ENCODE measurements around the gene SERINC1. TPM values are rescaled to one million over a fixed set of nuclear protein-coding genes. Genes with fewer than 3 reads are reported as not detected.

The SERINC1 gene
- total RNA-seq, 1 experiment from 2014 or later = 117 TPM

DNA sequence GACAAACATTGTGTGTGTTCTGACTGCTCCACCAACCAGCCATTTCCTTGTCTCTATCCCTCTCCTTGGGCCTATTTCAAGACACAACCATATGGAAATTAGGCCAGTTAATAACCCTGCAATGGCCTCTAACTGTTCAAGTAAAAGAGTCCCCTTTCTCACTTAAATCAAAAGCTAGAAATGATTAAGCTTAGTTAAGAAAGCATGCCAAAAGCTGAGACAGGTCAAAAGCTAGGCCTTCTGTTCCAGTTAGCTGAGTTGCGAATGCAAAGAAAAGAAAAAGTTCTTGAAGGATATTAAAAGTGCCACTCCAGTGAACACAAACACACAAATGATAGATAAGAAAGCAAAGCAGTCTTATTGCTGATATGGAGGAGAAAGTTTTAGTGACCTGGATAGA lies 22.5 kb downstream of the SERINC1 start:
- Mint-ChIP-seq H3K4me1 (ENCODE audit: low read depth, unreplicated experiment) (no peaks in the 10 kb centered on the region), H3K27ac (ENCODE audit: unreplicated experiment) (no peak overlapping the region), H3K4me3 (ENCODE audit: low read depth, unreplicated experiment) (no peak overlapping the region), H3K36me3 (ENCODE audit: insufficient read depth, unreplicated experiment) (peaks cover 55% of the 10 kb centered on the region), H3K9me3 (ENCODE audit: low read depth, unreplicated experiment) (no peaks in the 10 kb centered on the region), H3K27me3 (ENCODE audit: unreplicated experiment) (no peaks in the 10 kb centered on the region)
- TF ChIP-seq, protein P1, sequence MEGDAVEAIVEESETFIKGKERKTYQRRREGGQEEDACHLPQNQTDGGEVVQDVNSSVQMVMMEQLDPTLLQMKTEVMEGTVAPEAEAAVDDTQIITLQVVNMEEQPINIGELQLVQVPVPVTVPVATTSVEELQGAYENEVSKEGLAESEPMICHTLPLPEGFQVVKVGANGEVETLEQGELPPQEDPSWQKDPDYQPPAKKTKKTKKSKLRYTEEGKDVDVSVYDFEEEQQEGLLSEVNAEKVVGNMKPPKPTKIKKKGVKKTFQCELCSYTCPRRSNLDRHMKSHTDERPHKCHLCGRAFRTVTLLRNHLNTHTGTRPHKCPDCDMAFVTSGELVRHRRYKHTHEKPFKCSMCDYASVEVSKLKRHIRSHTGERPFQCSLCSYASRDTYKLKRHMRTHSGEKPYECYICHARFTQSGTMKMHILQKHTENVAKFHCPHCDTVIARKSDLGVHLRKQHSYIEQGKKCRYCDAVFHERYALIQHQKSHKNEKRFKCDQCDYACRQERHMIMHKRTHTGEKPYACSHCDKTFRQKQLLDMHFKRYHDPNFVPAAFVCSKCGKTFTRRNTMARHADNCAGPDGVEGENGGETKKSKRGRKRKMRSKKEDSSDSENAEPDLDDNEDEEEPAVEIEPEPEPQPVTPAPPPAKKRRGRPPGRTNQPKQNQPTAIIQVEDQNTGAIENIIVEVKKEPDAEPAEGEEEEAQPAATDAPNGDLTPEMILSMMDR (IDR thresholded peaks at IDR 0.05; ENCODE audit: unreplicated experiment) = no peak
- BruUV-seq (replicated peaks) = no TSS peak
- intact Hi-C loops (cut with micrococcal nuclease; ENCODE audit: unreplicated experiment) = no loop called here
- CTCF ChIA-PET = no interaction called here
- DNase-seq = no peak

DNA sequence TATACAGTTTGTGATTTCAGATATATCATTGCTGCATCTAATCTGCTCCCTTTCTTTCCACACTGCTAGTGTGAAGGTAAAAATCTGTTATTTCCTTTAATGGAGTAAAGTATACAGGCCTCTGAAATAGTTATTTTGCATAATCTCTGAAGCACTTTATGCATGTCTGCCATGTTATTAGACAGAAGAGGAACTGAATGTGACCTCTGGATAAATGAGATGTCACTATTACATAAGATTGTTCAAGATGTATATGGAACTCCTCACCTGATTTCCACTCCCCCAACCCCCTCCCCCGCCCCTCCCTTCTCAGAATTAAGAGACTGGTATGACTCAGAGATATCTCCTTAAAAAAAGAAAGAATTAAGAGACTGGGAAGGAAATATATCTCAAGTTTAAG lies 26.3 kb downstream of the SERINC1 start:
- CTCF ChIA-PET = interaction anchor here (0.7 kb wide), 1 partner anchor 19 kb away, joined by 3 read pairs; no protein-coding TSS in a partner anchor
- peaks cover 43% of the 10 kb centered on the region for H3K36me3 Mint-ChIP-seq (ENCODE audit: insufficient read depth, unreplicated experiment)
- BruUV-seq (replicated peaks) = no TSS peak

DNA sequence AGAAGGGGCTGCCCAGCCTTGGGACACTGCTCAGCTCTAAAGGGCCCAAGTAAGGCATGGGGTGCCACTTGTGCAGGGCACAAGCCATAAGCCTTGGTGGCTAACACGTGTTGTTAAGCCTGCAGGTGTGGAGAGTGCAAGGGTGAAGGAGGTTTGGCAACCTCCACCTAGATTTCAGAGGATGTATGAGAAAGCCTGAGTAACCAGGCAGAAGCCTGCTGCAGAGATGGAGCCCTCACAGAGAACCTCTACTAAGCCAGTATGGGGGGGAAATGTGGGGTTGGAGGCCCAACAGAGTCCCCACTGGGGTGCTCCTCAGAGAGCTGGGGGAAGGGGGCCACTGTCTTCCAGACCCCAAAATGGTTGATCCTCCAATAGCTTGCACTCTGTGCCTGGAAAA lies 32.6 kb downstream of the SERINC1 start:
- CTCF ChIA-PET = no interaction called here
- TF ChIP-seq, protein P1 (IDR thresholded peaks at IDR 0.05; ENCODE audit: unreplicated experiment) = no peak
- Mint-ChIP-seq H3K4me3 (ENCODE audit: low read depth, unreplicated experiment) (no peak overlapping the region), H3K27ac (ENCODE audit: unreplicated experiment) (no peak overlapping the region), H3K36me3 (ENCODE audit: insufficient read depth, unreplicated experiment) (peaks cover 32% of the 10 kb centered on the region), H3K9me3 (ENCODE audit: low read depth, unreplicated experiment) (peaks cover 9% of the 10 kb centered on the region), H3K4me1 (ENCODE audit: low read depth, unreplicated experiment) (no peaks in the 10 kb centered on the region), H3K27me3 (ENCODE audit: unreplicated experiment) (no peaks in the 10 kb centered on the region)
- intact Hi-C loops (cut with micrococcal nuclease; ENCODE audit: unreplicated experiment) = no loop called here
- no TSS peak for BruUV-seq (replicated peaks)
- DNase-seq = no peak

More for the DNA sequence above, 26.3 kb downstream of the SERINC1 start:
- no peaks in the 10 kb centered on the region for H3K4me1 Mint-ChIP-seq (ENCODE audit: low read depth, unreplicated experiment)
- DNase-seq = no peak
- H3K27me3 Mint-ChIP-seq (ENCODE audit: unreplicated experiment) = no peaks in the 10 kb centered on the region
- TF ChIP-seq, protein P1 (IDR thresholded peaks at IDR 0.05; ENCODE audit: unreplicated experiment) = no peak
- no peak overlapping the region for H3K4me3 Mint-ChIP-seq (ENCODE audit: low read depth, unreplicated experiment)
- intact Hi-C loops (cut with micrococcal nuclease; ENCODE audit: unreplicated experiment) = no loop called here
- H3K9me3 Mint-ChIP-seq (ENCODE audit: low read depth, unreplicated experiment) = no peaks in the 10 kb centered on the region
- no peak overlapping the region for H3K27ac Mint-ChIP-seq (ENCODE audit: unreplicated experiment)

DNA sequence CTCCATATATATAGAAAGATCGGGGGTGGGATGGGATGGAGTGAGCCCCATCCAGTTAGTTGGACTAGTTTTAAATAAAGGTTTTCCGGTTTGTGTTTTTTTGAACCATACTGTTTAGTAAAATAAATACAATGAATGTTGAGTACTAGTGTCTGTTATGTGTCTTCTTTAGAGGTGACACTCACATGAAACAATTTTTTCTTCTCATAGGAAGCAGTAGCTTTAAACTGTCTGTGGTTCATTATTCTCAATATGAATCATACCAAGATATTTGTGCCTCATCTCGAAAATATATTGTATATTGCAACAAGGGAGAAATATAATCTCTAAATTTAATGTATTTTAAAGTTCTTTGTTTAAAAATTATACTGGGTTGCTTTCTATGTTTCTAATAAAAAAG lies 38.8 kb downstream of the SERINC1 start:
- no peak overlapping the region for H3K4me3 Mint-ChIP-seq (ENCODE audit: low read depth, unreplicated experiment)

More for the DNA sequence above, 38.8 kb downstream of the SERINC1 start:
- TF ChIP-seq, protein P1 (IDR thresholded peaks at IDR 0.05; ENCODE audit: unreplicated experiment) = no peak
- no peak for DNase-seq
- H3K4me1 Mint-ChIP-seq (ENCODE audit: low read depth, unreplicated experiment) = no peaks in the 10 kb centered on the region
- peaks cover 18% of the 10 kb centered on the region for H3K36me3 Mint-ChIP-seq (ENCODE audit: insufficient read depth, unreplicated experiment)
- CTCF ChIA-PET = no interaction called here
- intact Hi-C loops (cut with micrococcal nuclease; ENCODE audit: unreplicated experiment) = no loop called here
- H3K27me3 Mint-ChIP-seq (ENCODE audit: unreplicated experiment) = no peaks in the 10 kb centered on the region
- BruUV-seq (replicated peaks) = no TSS peak
- no peak overlapping the region for H3K27ac Mint-ChIP-seq (ENCODE audit: unreplicated experiment)
- H3K9me3 Mint-ChIP-seq (ENCODE audit: low read depth, unreplicated experiment) = no peaks in the 10 kb centered on the region

All from Calu3 (cell line).